VCaP (cell line): Measurements from ENCODE around the gene KCNJ9.

Experiments used
- H3K27ac ChIP-seq: fragments of 450-650 bp; 2 replicates; pipeline ENCODE4 v1.5.1; 2017
- CTCF ChIP-seq: fragments of 450-650 bp; conservative IDR thresholded peaks from 2 replicates; pipeline ENCODE4 v1.5.1; 2017; ENCODE audit warnings: mild to moderate bottlenecking, moderate library complexity

Gene KCNJ9

GRCh38 chr1:160069460-160070231 lies 11.7 kb upstream of the KCNJ9 start, which contains the start of gene KCNJ10:
Gene KCNJ10 (minus strand): TSS chr1:160070160. CDS start chr1:160042532, 27,628 bp downstream.
- peak within 1 kb of the TSS; percentile 37; the same call in 1 of the 2 replicates for H3K27ac ChIP-seq
- TF ChIP-seq CTCF, result no peak

GRCh38 chr1:160070243-160071163 lies 10.8 kb upstream of the KCNJ9 start:
- no peak for TF ChIP-seq CTCF
- peak overlapping the region; percentile 37; the same call in 1 of the 2 replicates for H3K27ac ChIP-seq

GRCh38 chr1:160071289-160071688 lies 10.0 kb upstream of the KCNJ9 start:
- no peak for TF ChIP-seq CTCF
- H3K27ac ChIP-seq, result no peak overlapping the region

GRCh38 chr1:160074865-160075264 lies 6.5 kb upstream of the KCNJ9 start:
- H3K27ac ChIP-seq, result no peak overlapping the region
- TF ChIP-seq CTCF, result no peak

- no peak for TF ChIP-seq CTCF
These were observed 5.5 kb upstream of the KCNJ9 start for GRCh38 chr1:160075836-160076235.

GRCh38 chr1:160076295-160076694 lies 5.0 kb upstream of the KCNJ9 start:
- H3K27ac ChIP-seq, result no peak overlapping the region
- TF ChIP-seq CTCF, result no peak

More at GRCh38 chr1:160075836-160076235, 5.5 kb upstream of the KCNJ9 start:
- no peak overlapping the region for H3K27ac ChIP-seq

- no peak overlapping the region for H3K27ac ChIP-seq
- no peak for TF ChIP-seq CTCF
These were observed 3.9 kb upstream of the KCNJ9 start for GRCh38 chr1:160077486-160077885.
